Smooth muscle cell (in vitro differentiated cells): ENCODE data around the gene DMBT1. TPM values are rescaled to one million over a fixed set of nuclear protein-coding genes. Genes with fewer than 3 reads are reported as not detected.

Experiments used
- DNase-seq: peaks from one replicate; lab custom pipeline; 2025; ENCODE audit not compliant: unreplicated experiment; lab: John Stamatoyannopoulos, UW
- H2AFZ ChIP-seq: fragments of 200-600 bp; sonication (generic); 2 replicates; pipeline ENCODE4 v1.6.0; 2016; ENCODE audit warnings: antibody characterized with exemption, low read depth, mild to moderate bottlenecking
- H3F3A ChIP-seq: fragments of 200-600 bp; sonication (generic); 2 replicates; pipeline ENCODE4 v1.6.0; 2017; ENCODE audit warnings: antibody characterized with exemption, low read depth
- H3K27ac ChIP-seq: fragments of 200-600 bp; sonication (generic); 2 replicates; pipeline ENCODE4 v1.5.1; 2016; ENCODE audit warnings: low read depth, mild to moderate bottlenecking
- H3K27me3 ChIP-seq: fragments of 200-600 bp; sonication (generic); 2 replicates; pipeline ENCODE4 v1.6.1; 2016; ENCODE audit warnings: low read depth, mild to moderate bottlenecking
- H3K36me3 ChIP-seq: fragments of 200-600 bp; sonication (generic); 2 replicates; pipeline ENCODE4 v1.5.1; 2016; ENCODE audit warnings: low read depth
- H3K4me1 ChIP-seq: fragments of 200-600 bp; sonication (generic); 2 replicates; pipeline ENCODE4 v1.5.1; 2016; ENCODE audit warnings: low read depth
- H3K4me2 ChIP-seq: fragments of 200-600 bp; sonication (generic); 2 replicates; pipeline ENCODE4 v1.6.0; 2016; ENCODE audit warnings: mild to moderate bottlenecking
- H3K4me3 ChIP-seq: fragments of 200-600 bp; sonication (generic); 2 replicates; pipeline ENCODE4 v1.5.1; 2016; ENCODE audit warnings: mild to moderate bottlenecking
- H3K79me2 ChIP-seq: fragments of 200-600 bp; sonication (generic); 2 replicates; pipeline ENCODE4 v1.6.0; 2016; ENCODE audit warnings: low read depth, mild to moderate bottlenecking
- H3K9ac ChIP-seq: fragments of 200-600 bp; sonication (generic); 2 replicates; pipeline ENCODE4 v1.6.0; 2016; ENCODE audit warnings: low read depth
- H3K9me3 ChIP-seq: fragments of 200-600 bp; sonication (generic); replicated peaks from 2 replicates; pipeline ENCODE4 v1.5.1; 2016; ENCODE audit warnings: low read depth
- H4K20me1 ChIP-seq: fragments of 200-600 bp; sonication (generic); 2 replicates; pipeline ENCODE4 v1.6.0; 2016; ENCODE audit warnings: low read depth
- CTCF ChIP-seq: fragments of 200-600 bp; sonication (generic); IDR thresholded peaks from 2 replicates; pipeline ENCODE4 v1.5.1; 2017; ENCODE audit warnings: borderline replicate concordance, mild to moderate bottlenecking, antibody characterized with exemption; ENCODE audit not compliant: insufficient read depth, poor library complexity, severe bottlenecking
- WGBS: methylation state at CpG from one replicate; pipeline ENCODE4 v1.1.7; 2016; ENCODE audit warnings: low lambda C conversion rate; 5-methylcytosine and 5-hydroxymethylcytosine counted together
- polyA plus RNA-seq: library from polyadenylated mRNA; unstranded; fragments of >200 nt; fragmentation: Nextera tagmentation; extraction: Ambion mirVana; gene quantifications from 2 replicates; pipeline ENCODE4 v1.2.1, GENCODE V29; 2016
- total RNA-seq: library from RNA; depleted of rRNA; stranded (reverse); fragments of >200 nt; gene quantifications from 2 replicates; pipeline ENCODE4 v1.2.3, GENCODE V29; 2014

The DMBT1 gene
- total and polyA plus RNA-seq, 2 experiments from 2014 or later: not detected

GRCh38 chr10:122678266-122678665 lies 117.7 kb downstream of the DMBT1 start:
- Histone ChIP-seq H3K4me3 (no peak overlapping the region), H3K4me1 (no peaks in the 10 kb centered on the region), H3K27ac (no peak overlapping the region), H3K9me3 (no peaks in the 10 kb centered on the region), H2AFZ (no peak overlapping the region), H3K9ac (no peak overlapping the region), H3F3A (no peaks in the 10 kb centered on the region), H3K36me3 (no peaks in the 10 kb centered on the region), H4K20me1 (no peaks in the 10 kb centered on the region), H3K79me2 (no peaks in the 10 kb centered on the region), H3K4me2 (no peak overlapping the region), H3K27me3 (peaks cover 3% of the 10 kb centered on the region)
- no peak for TF ChIP-seq CTCF
- DNase-seq: no peak

GRCh38 chr10:122682522-122682921 lies 122.0 kb downstream of the DMBT1 start:
- no peaks in the 10 kb centered on the region for H3K36me3 ChIP-seq
- no peak overlapping the region for H3K4me2 ChIP-seq
- H3K27ac ChIP-seq: no peak overlapping the region
- no peaks in the 10 kb centered on the region for H3K9me3 ChIP-seq
- peaks cover 6% of the 10 kb centered on the region for H3K27me3 ChIP-seq
- no peaks in the 10 kb centered on the region for H3K79me2 ChIP-seq
- DNase-seq: no peak
- WGBS: 81% methylated on average over 5 of the region's 5 CpGs
- no peak overlapping the region for H3K9ac ChIP-seq
- no peaks in the 10 kb centered on the region for H4K20me1 ChIP-seq
- H3F3A ChIP-seq: no peaks in the 10 kb centered on the region
- H3K4me3 ChIP-seq: no peak overlapping the region
- no peaks in the 10 kb centered on the region for H3K4me1 ChIP-seq
- no peak overlapping the region for H2AFZ ChIP-seq
- TF ChIP-seq CTCF: no peak

DNA sequence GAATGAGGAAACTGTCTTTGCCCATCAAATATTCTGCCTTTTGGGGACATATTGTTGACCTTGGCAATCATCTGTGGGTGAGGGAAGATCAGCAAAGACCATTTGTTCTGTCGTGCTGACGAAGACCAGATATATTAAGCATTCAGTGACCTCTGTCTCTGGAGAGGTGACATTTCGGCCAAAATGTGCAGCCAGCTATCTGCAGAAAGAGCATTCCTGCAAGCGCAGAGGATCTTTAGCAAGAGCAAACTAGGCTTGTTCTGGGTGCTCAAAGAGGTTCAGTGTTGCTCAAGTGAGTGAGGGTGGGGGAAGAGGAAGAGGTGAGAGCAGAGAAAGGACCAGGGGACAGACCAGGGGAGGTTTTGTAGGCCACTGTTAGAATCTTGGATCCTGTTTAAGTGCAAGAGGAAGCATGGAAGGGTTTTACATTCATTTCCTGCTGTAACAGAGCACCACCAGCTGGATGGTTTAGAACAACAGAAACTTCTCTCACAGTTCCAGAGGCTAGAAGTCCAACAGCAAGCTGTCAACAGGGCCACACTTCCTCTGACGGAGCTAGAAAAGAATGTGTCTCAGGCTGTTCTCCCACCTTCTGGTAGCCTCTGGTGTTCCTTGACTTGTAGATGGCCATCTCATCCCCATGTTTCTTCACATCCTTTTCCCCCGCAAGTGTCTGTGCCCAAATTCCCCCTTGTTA lies 127.9 kb downstream of the DMBT1 start:
- Histone ChIP-seq H3K9ac (no peak overlapping the region), H3K36me3 (no peaks in the 10 kb centered on the region), H3K4me2 (no peak overlapping the region), H3K9me3 (no peaks in the 10 kb centered on the region), H3F3A (no peaks in the 10 kb centered on the region), H3K4me1 (no peaks in the 10 kb centered on the region), H3K4me3 (no peak overlapping the region), H4K20me1 (no peaks in the 10 kb centered on the region), H3K27me3 (peaks cover 13% of the 10 kb centered on the region), H3K79me2 (no peaks in the 10 kb centered on the region), H2AFZ (no peak overlapping the region), H3K27ac (no peak overlapping the region)
- WGBS: 80% methylated on average over 6 of the region's 6 CpGs
- TF ChIP-seq CTCF: no peak
- no peak for DNase-seq

DNA sequence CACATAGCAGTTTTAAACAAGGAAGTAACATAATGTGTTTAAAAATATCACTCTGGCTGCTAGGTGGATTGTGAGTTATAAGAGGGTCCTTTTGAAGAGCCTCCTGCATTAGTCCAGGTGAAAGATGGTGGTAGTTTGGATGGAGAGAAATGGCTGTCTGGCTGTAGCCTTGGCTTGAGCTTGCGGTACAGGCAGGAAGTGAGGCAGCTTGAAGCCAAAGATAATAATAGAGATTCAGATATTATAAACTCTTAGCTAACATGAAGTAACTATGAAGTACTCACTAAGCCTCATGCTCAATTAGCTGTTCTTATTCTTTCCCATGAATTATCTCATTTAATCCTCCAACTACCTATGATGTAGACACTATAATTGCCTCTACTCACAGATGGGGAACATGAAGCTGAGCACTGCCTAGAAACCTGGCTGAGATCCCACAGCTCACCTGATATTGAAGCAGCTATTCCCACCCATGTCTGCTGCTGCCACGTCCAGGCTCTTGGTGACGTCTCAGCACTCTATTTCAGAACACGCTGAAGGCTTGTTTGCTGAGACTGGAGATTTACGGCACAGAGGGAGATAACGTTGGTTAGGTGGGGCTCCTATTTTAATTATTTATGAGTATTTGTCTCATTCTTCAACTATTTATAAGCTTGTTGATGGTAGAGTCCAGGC lies 128.7 kb downstream of the DMBT1 start:
- no peak for TF ChIP-seq CTCF
- Histone ChIP-seq H3K4me3 (no peak overlapping the region), H4K20me1 (no peaks in the 10 kb centered on the region), H3K79me2 (no peaks in the 10 kb centered on the region), H2AFZ (no peak overlapping the region), H3F3A (no peaks in the 10 kb centered on the region), H3K4me1 (no peaks in the 10 kb centered on the region), H3K27me3 (peaks cover 8% of the 10 kb centered on the region), H3K36me3 (no peaks in the 10 kb centered on the region), H3K9ac (no peak overlapping the region), H3K27ac (no peak overlapping the region), H3K9me3 (no peaks in the 10 kb centered on the region), H3K4me2 (no peak overlapping the region)
- no peak for DNase-seq
- 83% methylated on average over 6 of the region's 6 CpGs for WGBS
